Uterus (tissue), 4 donors: Measurements from ENCODE around the gene TANGO6. TPM values are rescaled to one million over a fixed set of nuclear protein-coding genes. Genes with fewer than 3 reads are reported as not detected.

Experiments used
- DNase-seq, 2 donors: peaks; one replicate each; pipeline ENCODE4 v3.0.0-alpha.2; 2019 to 2020
- H3K27ac ChIP-seq, 2 donors: fragments of 200-600 bp; sonication (generic); 1 replicate in 1 of 2; 2 replicates in 1 of 2; pipeline ENCODE4 v1.5.1; 2016 to 2018
- H3K27me3 ChIP-seq, 2 donors: fragments of 200-600 bp; sonication (generic); one replicate each; pipeline ENCODE4 v1.5.1; 2018 to 2019; ENCODE audit warnings: control low read depth in 1 of 2
- H3K36me3 ChIP-seq, 2 donors: fragments of 200-600 bp; sonication (generic); one replicate each; pipeline ENCODE4 v1.5.1; 2019; ENCODE audit warnings: control low read depth in 1 of 2
- H3K4me1 ChIP-seq, 2 donors: fragments of 200-600 bp; sonication (generic); one replicate each; pipeline ENCODE4 v1.5.1; 2018 to 2019; ENCODE audit warnings: control low read depth in 1 of 2
- H3K4me3 ChIP-seq, 2 donors: fragments of 200-600 bp; sonication (generic); 1 replicate in 1 of 2; 2 replicates in 1 of 2; pipeline ENCODE4 v1.5.1; 2018 to 2019; ENCODE audit warnings: mild to moderate bottlenecking in 1 of 2
- H3K9me3 ChIP-seq, 2 donors: fragments of 200-600 bp; sonication (generic); one replicate each; pipeline ENCODE4 v1.5.1; 2019; ENCODE audit warnings: control low read depth in 1 of 2
- POLR2A ChIP-seq, 2 donors: fragments of 450-650 bp; IDR thresholded peaks; one replicate each; pipeline ENCODE4 v1.6.1; 2016; ENCODE audit warnings: antibody characterized with exemption in 2 of 2, mild to moderate bottlenecking in 1 of 2, moderate library complexity in 1 of 2
- intact Hi-C: fragments of 100-400 bp; cut with DNase I; formaldehyde crosslinking; loops from one replicate; pipeline ENCODE4 v1.15.1; 2023; ENCODE audit warnings: low total_unique reads
- total RNA-seq, 4 donors: library from RNA; depleted of rRNA in 3 of 4; stranded (reverse); fragments of >200 nt in 3 of 4; gene quantifications; one replicate each; pipeline versions ENCODE4 v1.1.0 to v1.2.4, GENCODE V29; 2014 to 2023
- TF ChIP-seq, protein P1 (sequence below), 4 experiments: fragments of 200-600 bp in 2 of 4; fragments of 450-650 bp in 2 of 4; sonication (generic) in 2 of 4; IDR thresholded peaks; one replicate each; pipeline ENCODE4 v1.5.1; 2016 to 2019; ENCODE audit warnings: antibody characterized with exemption in 4 of 4, mild to moderate bottlenecking in 2 of 4, moderate library complexity in 1 of 4
- donor health status: DM: yes; HTN: yes; CAD: no.

The TANGO6 gene
- total RNA-seq, 4 donors from 2014 or later = 21.5 to 44.9 (median 37.5) TPM

- Histone ChIP-seq H3K4me3 (no peak overlapping the region), H3K27me3 (no peaks in the 10 kb centered on the region), H3K27ac (no peak overlapping the region), H3K36me3 (no peaks in the 10 kb centered on the region), H3K4me1 (no peaks in the 10 kb centered on the region), H3K9me3 (no peaks in the 10 kb centered on the region)
- TF ChIP-seq, protein P1, sequence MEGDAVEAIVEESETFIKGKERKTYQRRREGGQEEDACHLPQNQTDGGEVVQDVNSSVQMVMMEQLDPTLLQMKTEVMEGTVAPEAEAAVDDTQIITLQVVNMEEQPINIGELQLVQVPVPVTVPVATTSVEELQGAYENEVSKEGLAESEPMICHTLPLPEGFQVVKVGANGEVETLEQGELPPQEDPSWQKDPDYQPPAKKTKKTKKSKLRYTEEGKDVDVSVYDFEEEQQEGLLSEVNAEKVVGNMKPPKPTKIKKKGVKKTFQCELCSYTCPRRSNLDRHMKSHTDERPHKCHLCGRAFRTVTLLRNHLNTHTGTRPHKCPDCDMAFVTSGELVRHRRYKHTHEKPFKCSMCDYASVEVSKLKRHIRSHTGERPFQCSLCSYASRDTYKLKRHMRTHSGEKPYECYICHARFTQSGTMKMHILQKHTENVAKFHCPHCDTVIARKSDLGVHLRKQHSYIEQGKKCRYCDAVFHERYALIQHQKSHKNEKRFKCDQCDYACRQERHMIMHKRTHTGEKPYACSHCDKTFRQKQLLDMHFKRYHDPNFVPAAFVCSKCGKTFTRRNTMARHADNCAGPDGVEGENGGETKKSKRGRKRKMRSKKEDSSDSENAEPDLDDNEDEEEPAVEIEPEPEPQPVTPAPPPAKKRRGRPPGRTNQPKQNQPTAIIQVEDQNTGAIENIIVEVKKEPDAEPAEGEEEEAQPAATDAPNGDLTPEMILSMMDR (IDR thresholded peaks at IDR 0.05) = no peak
- no peak for DNase-seq
- intact Hi-C loops = no loop called here
Observed at GRCh38 chr16:68961778-68962402, 118.6 kb downstream of the TANGO6 start.

DNA sequence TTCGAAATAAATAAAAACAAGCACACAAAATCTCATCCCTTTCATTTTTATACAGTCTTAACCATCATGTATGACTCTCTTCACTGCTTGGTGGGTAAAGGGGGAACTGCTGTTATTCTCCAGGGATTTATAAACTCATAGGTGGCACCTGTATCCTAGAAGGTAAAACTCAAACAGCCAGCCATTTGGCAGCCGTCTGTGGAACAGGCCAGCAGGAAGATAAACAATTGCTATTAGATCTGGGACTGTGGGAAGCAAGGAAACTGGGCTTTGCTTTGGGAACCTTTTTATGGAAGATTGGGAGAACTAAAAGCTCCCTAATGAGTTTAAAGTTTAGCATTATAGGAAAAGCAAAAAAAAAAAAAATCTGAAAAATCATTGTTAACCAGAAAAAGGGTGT is 126.0 kb downstream of the TANGO6 start:
- Histone ChIP-seq H3K4me3 (no peak overlapping the region), H3K27me3 (no peaks in the 10 kb centered on the region), H3K36me3 (no peaks in the 10 kb centered on the region), H3K27ac (no peak overlapping the region), H3K9me3 (no peaks in the 10 kb centered on the region), H3K4me1 (no peaks in the 10 kb centered on the region)
- intact Hi-C loops = no loop called here
- TF ChIP-seq, protein P1 (IDR thresholded peaks at IDR 0.05) = no peak
- TF ChIP-seq POLR2A (IDR thresholded peaks at IDR 0.05) = no peak
- DNase-seq = no peak

DNA sequence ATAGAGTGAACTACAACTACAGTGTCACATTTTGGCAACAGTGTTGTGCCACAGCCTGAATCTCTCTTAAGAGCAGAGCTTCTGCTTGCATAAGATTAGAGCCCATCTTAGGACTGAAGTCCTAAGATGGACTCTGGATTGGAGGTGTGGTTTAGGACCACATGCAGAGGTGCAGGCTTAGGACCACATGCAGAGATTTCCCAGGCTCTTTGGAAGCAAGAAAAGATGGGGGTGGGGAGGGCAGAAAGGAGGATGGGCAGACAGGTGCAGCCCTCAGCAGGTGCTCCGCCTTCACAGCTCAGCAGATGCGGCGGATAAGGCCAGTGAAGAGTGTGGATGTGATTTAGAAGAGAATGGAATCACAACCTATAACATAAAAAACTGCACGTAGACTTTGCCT is 128.7 kb downstream of the TANGO6 start:
- DNase-seq = no peak
- Histone ChIP-seq H3K36me3 (no peaks in the 10 kb centered on the region), H3K9me3 (no peaks in the 10 kb centered on the region), H3K4me1 (no peaks in the 10 kb centered on the region), H3K27ac (no peak overlapping the region), H3K27me3 (no peaks in the 10 kb centered on the region), H3K4me3 (no peak overlapping the region)
- TF ChIP-seq POLR2A (IDR thresholded peaks at IDR 0.05) = no peak
- TF ChIP-seq, protein P1 (IDR thresholded peaks at IDR 0.05) = no peak
- intact Hi-C loops = no loop called here

GRCh38 chr16:68972720-68973119 is 129.4 kb downstream of the TANGO6 start:
- Histone ChIP-seq H3K27ac (no peak overlapping the region), H3K36me3 (no peaks in the 10 kb centered on the region), H3K9me3 (no peaks in the 10 kb centered on the region), H3K4me1 (no peaks in the 10 kb centered on the region), H3K27me3 (no peaks in the 10 kb centered on the region), H3K4me3 (no peak overlapping the region)
- intact Hi-C loops = no loop called here
- TF ChIP-seq, protein P1 (IDR thresholded peaks at IDR 0.05) = no peak
- TF ChIP-seq POLR2A (IDR thresholded peaks at IDR 0.05) = no peak
- DNase-seq = no peak

DNA sequence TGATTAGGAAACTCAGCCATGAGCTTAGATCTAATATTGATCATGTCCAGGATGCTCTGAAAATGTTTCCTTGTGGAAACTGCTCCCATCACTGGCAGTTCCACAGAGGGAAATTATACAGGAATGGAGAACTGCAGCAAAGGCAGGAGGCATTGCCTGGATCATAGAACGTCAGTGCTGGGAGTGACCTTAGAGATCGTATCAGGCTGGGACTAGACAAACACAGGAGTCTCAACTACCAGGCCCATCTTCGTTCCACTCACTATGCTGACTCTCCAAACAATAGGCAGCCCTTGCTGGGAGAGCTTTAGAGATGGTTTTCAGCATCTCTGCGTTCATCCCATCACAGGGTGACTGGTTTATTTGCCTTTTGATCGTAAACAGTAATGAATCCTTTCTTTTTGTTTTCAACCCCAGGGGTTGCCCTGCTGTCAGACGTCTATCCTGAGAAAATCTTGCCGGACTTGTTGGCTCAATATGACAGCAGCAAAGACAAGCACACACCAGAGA is 130.3 kb downstream of the TANGO6 start:
- no peak overlapping the region for H3K27ac ChIP-seq
- no peaks in the 10 kb centered on the region for H3K9me3 ChIP-seq
- TF ChIP-seq, protein P1 (IDR thresholded peaks at IDR 0.05) = no peak
- TF ChIP-seq POLR2A (IDR thresholded peaks at IDR 0.05) = no peak
- DNase-seq = no peak
- H3K4me1 ChIP-seq = no peaks in the 10 kb centered on the region
- no peaks in the 10 kb centered on the region for H3K27me3 ChIP-seq
- intact Hi-C loops = no loop called here
- H3K4me3 ChIP-seq = no peak overlapping the region
- H3K36me3 ChIP-seq = no peaks in the 10 kb centered on the region
